Transverse colon (tissue), 4 donors: ENCODE measurements around the gene ZNF280B. TPM values are rescaled to one million over a fixed set of nuclear protein-coding genes. Genes with fewer than 3 reads are reported as not detected.
"Not testable (repeated sequence)": the region's sequence is repeated elsewhere in the genome, so short reads cannot be mapped to it uniquely, and the experiment has no call there.

Experiments
- DNase-seq: peaks from one replicate; pipeline ENCODE4 v3.0.0-alpha.2; 2019
- H3K27ac ChIP-seq, 4 donors: fragments of 200-600 bp; sonication (generic); 2 replicates each; pipeline ENCODE4 v1.5.1; 2016 to 2018; ENCODE audit warnings: inconsistent platforms in 4 of 4
- H3K27me3 ChIP-seq: fragments of 200-600 bp; sonication (generic); 2 replicates; pipeline ENCODE4 v1.5.1; 2017; ENCODE audit warnings: inconsistent platforms
- H3K36me3 ChIP-seq, 4 donors: fragments of 200-600 bp; sonication (generic); 2 replicates each; pipeline ENCODE4 v1.5.1; 2017 to 2019; ENCODE audit warnings: inconsistent platforms in 4 of 4
- H3K4me1 ChIP-seq, 4 donors: fragments of 200-600 bp; sonication (generic); 2 replicates each; pipeline ENCODE4 v1.5.1; 2017 to 2020; ENCODE audit warnings: inconsistent platforms in 4 of 4
- H3K4me3 ChIP-seq, 4 donors: fragments of 200-600 bp; sonication (generic); 1 replicate in 1 of 4; 2 replicates in 3 of 4; pipeline versions ENCODE4 v1.5.1 to v1.6.1; 2017 to 2019; ENCODE audit warnings: inconsistent platforms in 4 of 4
- H3K9me3 ChIP-seq, 2 donors: fragments of 200-600 bp; sonication (generic); 2 replicates each; pipeline ENCODE4 v1.5.1; 2017 to 2019; ENCODE audit warnings: inconsistent platforms in 2 of 2
- EP300 ChIP-seq: sonication (generic); formaldehyde crosslinking; IDR thresholded peaks from one replicate; pipeline ENCODE4 v1.6.1; 2017; ENCODE audit warnings: antibody characterized with exemption, low read depth
- POLR2A ChIP-seq: fragments of 450-650 bp; IDR thresholded peaks from one replicate; pipeline ENCODE4 v1.6.1; 2016; ENCODE audit warnings: antibody characterized with exemption, mild to moderate bottlenecking, moderate library complexity
- POLR2AphosphoS5 ChIP-seq, 3 donors: sonication (generic); formaldehyde crosslinking; IDR thresholded peaks; one replicate each; pipeline ENCODE4 v1.6.1; 2016; ENCODE audit warnings: antibody characterized with exemption in 3 of 3
- WGBS, 2 donors: methylation state at CpG; one replicate each; pipeline ENCODE4 v1.1.5; 2018; ENCODE audit warnings: low coverage in 1 of 2; 5-methylcytosine and 5-hydroxymethylcytosine counted together
- in situ Hi-C, 4 donors: fragments of 200-750 bp; cut with MboI; loops; one replicate each; pipeline versions ENCODE4 v1.15.0 to v1.15.1; 2017; ENCODE audit warnings: low sequenced_read_pairs in 3 of 4, low pct_ligation_motif_present in 1 of 4, low pct_unique_long_range_greater_than_20kb in 1 of 4
- intact Hi-C: fragments of 100-400 bp; cut with DNase I; formaldehyde crosslinking; loops from one replicate; pipeline ENCODE4 v1.15.1; 2023; ENCODE audit warnings: low total_unique reads
- total RNA-seq, 4 donors: library from RNA; depleted of rRNA; stranded (reverse); fragments of >200 nt; gene quantifications; one replicate each; pipeline ENCODE4 v1.1.0, GENCODE V29; 2016
- TF ChIP-seq, protein P1 (sequence below), 5 experiments: fragments of 200-600 bp in 3 of 5; fragments of 450-650 bp in 2 of 5; sonication (generic) in 3 of 5; IDR thresholded peaks; 1 replicate in 2 of 5; 2 replicates in 3 of 5; pipeline ENCODE4 v1.5.1; 2016 to 2017; ENCODE audit warnings: antibody characterized with exemption in 5 of 5, inconsistent platforms in 3 of 5, mild to moderate bottlenecking in 2 of 5, moderate library complexity in 1 of 5

The ZNF280B gene
- total RNA-seq, 4 donors from 2014 or later: 0.41 to 0.79 (median 0.60) TPM; not detected in 1

DNA sequence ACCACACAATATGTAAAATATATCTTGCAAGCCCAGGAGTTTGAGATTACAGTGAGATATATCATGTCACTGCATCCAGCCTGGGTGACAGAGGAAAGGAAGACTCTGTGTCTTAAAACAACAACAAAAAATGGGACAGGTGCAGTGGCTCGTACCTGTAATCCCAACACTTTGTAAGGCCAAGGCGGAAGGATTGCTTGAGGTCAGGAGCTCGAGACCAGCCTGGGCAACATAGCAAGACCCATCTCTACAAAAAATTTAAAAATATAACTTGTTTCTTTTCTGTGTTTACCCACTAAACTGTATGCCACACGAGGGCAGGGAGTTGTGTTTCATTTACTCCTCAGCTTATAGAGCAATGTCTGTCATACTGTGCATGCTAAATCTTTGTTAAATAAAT is 8.4 kb upstream of the ZNF280B start:
- no peaks in the 10 kb centered on the region for H3K4me1 ChIP-seq
- DNase-seq: no peak
- H3K27ac ChIP-seq: no peak overlapping the region
- intact Hi-C loops (no loop called here), in situ Hi-C loops (no loop called here)
- no peaks in the 10 kb centered on the region for H3K9me3 ChIP-seq
- H3K27me3 ChIP-seq: peaks cover 28% of the 10 kb centered on the region
- H3K4me3 ChIP-seq: no peak overlapping the region
- 59 to 72% methylated on average over 4 of the region's 4 CpGs for WGBS, 2 donors
- H3K36me3 ChIP-seq: no peaks in the 10 kb centered on the region
- TF ChIP-seq, protein P1, sequence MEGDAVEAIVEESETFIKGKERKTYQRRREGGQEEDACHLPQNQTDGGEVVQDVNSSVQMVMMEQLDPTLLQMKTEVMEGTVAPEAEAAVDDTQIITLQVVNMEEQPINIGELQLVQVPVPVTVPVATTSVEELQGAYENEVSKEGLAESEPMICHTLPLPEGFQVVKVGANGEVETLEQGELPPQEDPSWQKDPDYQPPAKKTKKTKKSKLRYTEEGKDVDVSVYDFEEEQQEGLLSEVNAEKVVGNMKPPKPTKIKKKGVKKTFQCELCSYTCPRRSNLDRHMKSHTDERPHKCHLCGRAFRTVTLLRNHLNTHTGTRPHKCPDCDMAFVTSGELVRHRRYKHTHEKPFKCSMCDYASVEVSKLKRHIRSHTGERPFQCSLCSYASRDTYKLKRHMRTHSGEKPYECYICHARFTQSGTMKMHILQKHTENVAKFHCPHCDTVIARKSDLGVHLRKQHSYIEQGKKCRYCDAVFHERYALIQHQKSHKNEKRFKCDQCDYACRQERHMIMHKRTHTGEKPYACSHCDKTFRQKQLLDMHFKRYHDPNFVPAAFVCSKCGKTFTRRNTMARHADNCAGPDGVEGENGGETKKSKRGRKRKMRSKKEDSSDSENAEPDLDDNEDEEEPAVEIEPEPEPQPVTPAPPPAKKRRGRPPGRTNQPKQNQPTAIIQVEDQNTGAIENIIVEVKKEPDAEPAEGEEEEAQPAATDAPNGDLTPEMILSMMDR (IDR thresholded peaks at IDR 0.05): no peak
- TF ChIP-seq POLR2AphosphoS5 (IDR thresholded peaks at IDR 0.05): no peak

DNA sequence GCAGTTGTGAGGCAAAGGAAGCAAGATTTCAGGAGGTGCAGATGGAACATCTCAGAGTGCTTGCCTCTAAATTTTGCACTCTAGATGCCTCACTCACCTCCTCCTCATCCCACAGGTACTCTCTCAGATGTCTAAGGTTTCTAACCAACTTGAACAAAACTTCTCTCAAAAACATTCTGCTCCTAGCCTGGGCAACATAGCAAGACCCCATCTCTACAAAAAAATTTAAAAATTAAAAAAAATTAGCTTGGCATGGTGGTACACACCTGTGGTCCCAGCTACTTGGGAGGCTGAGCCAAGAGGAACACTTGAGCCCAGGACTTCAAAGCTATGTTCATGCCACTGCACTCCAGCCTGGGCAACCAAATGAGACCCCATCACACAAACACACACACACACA is 7.3 kb upstream of the ZNF280B start:
- no peaks in the 10 kb centered on the region for H3K4me1 ChIP-seq
- no peak overlapping the region for H3K4me3 ChIP-seq
- H3K36me3 ChIP-seq: no peaks in the 10 kb centered on the region
- DNase-seq: no peak
- in situ Hi-C loops: no loop called here
- H3K27ac ChIP-seq: no peak overlapping the region
- H3K9me3 ChIP-seq: no peaks in the 10 kb centered on the region
- TF ChIP-seq, protein P1 (IDR thresholded peaks at IDR 0.05): no peak
- TF ChIP-seq POLR2A (no peak), POLR2AphosphoS5 (IDR thresholded peaks at IDR 0.05) (no peak), EP300 (no peak)
- H3K27me3 ChIP-seq: peaks cover 25% of the 10 kb centered on the region
- intact Hi-C loops: no loop called here

DNA sequence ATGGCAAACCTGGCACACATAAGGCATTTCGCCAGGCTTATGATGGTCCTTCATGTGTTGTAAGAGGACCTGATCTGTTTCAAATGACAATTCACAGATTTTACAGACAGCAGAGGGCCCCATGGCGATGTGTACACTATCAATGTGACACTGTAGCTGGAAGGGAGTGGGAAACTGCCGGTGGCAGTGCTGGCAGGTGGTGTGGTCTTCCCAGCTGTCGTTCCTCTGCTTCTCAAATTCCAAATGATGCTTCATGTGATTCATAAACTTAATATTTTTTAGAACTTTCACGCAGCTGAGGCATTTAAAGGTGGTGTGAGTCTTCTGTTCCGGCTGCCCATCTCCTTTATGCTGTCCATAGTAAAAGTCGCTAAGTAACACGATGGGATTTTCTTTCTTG is 5.9 kb upstream of the ZNF280B start:
- in situ Hi-C loops, H3K4me1 ChIP-seq, H3K27ac ChIP-seq, H3K4me3 ChIP-seq, intact Hi-C loops, H3K36me3 ChIP-seq, DNase-seq, H3K9me3 ChIP-seq: not testable (repeated sequence)
- WGBS, 2 donors: 36 to 45% methylated on average over 4 to 8 of the region's 8 CpGs
- H3K27me3 ChIP-seq: peaks cover 25% of the 10 kb centered on the region

DNA sequence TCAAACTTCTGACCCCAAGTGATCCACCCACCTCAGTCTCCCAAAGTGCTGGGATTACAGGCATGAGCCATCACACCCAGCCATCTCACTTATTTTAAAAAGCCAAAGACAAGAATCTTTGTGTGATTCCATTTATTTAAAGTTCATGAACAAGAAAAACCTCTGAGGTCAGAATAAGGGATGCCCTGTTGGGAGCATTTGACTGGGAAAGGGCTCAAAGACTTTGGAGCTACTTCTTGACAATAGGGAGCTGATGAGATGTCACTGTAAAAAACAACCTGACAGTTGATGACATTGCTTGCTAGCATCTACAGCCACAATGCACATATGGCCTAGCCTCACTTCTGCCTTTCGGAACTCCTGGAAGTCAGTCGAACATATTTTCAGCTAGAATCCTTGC is 5.1 kb upstream of the ZNF280B start:
- WGBS, 2 donors: 90% methylated on average over 2 of the region's 2 CpGs; no CpG with 5 or more reads in 1 of the 2 donors
- Histone ChIP-seq H3K4me3 (no peak overlapping the region), H3K27me3 (peaks cover 25% of the 10 kb centered on the region), H3K9me3 (peaks cover 5 to 10% of the 10 kb centered on the region in 2 donors), H3K4me1 (no peaks in the 10 kb centered on the region), H3K36me3 (no peaks in the 10 kb centered on the region), H3K27ac (no peak overlapping the region)
- intact Hi-C loops: no loop called here
- DNase-seq: no peak
- in situ Hi-C loops: no loop called here
- TF ChIP-seq EP300 (no peak), POLR2A (no peak), POLR2AphosphoS5 (IDR thresholded peaks at IDR 0.05) (no peak)

DNA sequence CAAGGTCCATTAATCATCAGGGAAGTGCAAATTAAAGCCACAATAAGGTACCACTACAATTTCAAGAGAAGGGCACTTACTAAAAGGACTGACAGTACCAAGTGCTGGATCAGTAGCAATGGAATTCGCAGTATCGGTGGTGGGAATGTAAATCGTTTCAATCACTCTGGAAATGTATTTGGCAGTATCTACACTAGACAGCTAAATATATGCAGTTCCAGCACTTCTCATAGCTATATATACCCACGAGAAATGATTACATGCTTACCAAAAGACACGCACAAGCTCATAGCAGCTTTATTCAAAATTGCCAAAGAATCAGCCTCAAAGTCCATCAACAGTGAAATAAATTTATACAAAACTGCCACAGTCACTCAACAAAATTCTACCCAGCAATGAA is 4.4 kb upstream of the ZNF280B start:
- WGBS, 2 donors: 60 to 86% methylated on average over 1 to 5 of the region's 5 CpGs
- H3K27ac ChIP-seq: no peak overlapping the region
- H3K36me3 ChIP-seq: no peaks in the 10 kb centered on the region
- H3K4me1 ChIP-seq: peaks cover 0 to 4% (median 0%) of the 10 kb centered on the region in 4 donors
- peaks cover 5 to 10% of the 10 kb centered on the region in 2 donors for H3K9me3 ChIP-seq
- H3K27me3 ChIP-seq: peaks cover 30% of the 10 kb centered on the region
- no peak overlapping the region for H3K4me3 ChIP-seq
- no peak for DNase-seq
- TF ChIP-seq, protein P1 (IDR thresholded peaks at IDR 0.05): no peak
- TF ChIP-seq POLR2AphosphoS5 (IDR thresholded peaks at IDR 0.05) (no peak), POLR2A (no peak), EP300 (no peak)
- intact Hi-C loops (no loop called here), in situ Hi-C loops (no loop called here)

DNA sequence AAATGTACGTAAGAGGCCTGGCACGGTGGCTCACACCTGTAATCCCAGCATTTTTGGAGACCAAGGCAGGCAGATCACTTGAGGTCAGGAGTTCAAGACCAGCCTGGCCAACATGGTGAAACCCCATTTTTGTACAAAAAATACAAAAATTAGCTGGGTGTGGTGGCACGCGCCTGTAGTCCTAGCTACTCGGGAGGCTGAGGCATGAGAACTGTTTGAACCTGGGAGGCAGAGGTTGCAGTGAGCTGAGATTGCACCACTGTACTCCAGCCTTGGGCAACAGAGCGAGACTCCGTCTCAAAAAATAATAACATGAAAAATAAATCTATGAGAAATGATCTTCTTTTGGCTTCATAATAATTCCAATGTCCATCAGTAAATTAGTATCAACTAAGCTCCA is 2.3 kb upstream of the ZNF280B start:
- intact Hi-C loops, H3K4me3 ChIP-seq, in situ Hi-C loops, H3K4me1 ChIP-seq, H3K36me3 ChIP-seq, DNase-seq, H3K27ac ChIP-seq: not testable (repeated sequence)
- H3K27me3 ChIP-seq: peaks cover 21% of the 10 kb centered on the region
- H3K9me3 ChIP-seq: peaks cover 5 to 10% of the 10 kb centered on the region in 2 donors
- WGBS, 2 donors: 94 to 100% methylated on average over 4 to 7 of the region's 7 CpGs

DNA sequence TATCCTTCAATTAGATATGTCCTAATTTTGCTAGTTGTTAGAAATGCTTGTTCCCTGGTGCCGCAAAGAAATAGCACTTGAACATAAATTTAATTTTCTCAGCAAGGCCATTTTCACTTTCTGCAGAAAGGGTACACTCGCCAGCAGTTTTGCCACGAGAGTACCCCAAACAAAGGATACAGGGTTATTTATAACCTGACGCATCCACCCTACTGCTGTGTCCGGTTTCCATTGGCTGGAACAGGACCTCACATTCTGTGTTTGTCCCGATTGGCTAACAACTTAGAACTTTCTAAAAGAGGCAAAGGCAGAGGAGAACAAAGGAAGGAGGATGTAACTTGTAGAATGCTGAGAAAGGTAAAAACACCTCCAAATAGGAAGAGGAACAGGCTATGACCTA is 1.4 kb upstream of the ZNF280B start:
- Histone ChIP-seq H3K9me3 (peaks cover 5 to 10% of the 10 kb centered on the region in 2 donors), H3K27me3 (peaks cover 19% of the 10 kb centered on the region)
- intact Hi-C loops, H3K4me3 ChIP-seq, H3K27ac ChIP-seq, H3K4me1 ChIP-seq, H3K36me3 ChIP-seq, DNase-seq, in situ Hi-C loops: not testable (repeated sequence)
- 94 to 100% methylated on average over 5 to 6 of the region's 6 CpGs for WGBS, 2 donors
